Stimulated activated CD4-positive, alpha-beta T cell treated with anti-CD3 and anti-CD28 coated beads, TNF-alpha, amount 100 ng/mL, for 48 hours (primary cell): Measurements from ENCODE around the gene ARHGEF28.
A peak's percentile ranks its signal among the peaks of the same experiment; 100 is the strongest.

Experiments
- DNase-seq, 3 donors: peaks; one replicate each; pipeline ENCODE4 v3.0.0-alpha.2; 2020; ENCODE audit warnings: low read depth in 3 of 3

Gene ARHGEF28

DNA sequence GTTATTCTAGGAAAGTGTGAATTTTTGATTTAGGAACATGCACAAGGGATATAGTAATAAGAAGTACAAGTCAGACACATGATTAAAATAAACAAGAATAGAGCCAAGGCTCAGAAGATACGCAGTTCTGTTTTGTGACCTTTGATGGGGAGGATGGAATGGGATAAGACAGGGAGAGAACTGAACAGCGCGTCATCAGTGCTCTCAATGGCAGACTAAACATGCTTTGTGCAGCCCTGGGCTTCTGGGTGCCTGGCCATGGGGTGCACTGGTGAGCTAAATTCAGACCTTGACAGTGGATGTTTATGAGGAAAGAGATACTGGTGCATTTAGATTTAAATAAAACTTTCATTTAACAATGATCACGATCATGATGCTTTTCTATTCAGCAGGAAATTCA lies 309.7 kb downstream of the ARHGEF28 start:
- DNase-seq, result no peak

DNA sequence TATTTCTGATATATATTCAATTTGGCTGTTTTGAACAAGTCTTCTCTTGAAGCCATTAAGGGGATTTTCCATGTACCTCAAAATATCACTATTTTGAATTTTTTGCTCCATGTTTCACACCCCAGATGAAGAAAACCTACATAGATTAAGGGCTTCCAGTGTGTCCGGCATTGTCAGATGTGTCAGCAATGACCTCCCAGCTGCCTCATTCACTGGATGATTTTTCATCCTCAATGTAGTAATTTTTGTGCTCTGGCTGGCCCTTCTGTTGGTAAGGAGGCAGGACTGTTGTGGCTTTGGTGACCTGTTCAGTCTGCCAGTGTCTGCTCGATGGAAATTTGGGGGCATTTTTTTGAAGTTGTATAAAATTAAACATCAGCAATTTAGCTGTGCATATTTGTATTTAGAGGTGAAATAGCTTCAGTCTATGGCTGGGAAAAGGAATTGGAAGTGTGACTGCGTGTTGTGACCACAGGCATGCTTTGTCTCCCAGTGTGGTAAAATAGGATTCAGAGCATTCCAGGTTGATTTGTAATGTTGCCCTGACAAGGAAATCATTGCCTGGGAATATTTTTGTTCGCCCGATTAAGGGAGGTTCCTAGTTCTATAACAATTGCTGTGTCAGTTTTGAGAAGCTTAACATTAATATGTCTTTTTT lies 312.4 kb downstream of the ARHGEF28 start:
- no peak for DNase-seq

DNA sequence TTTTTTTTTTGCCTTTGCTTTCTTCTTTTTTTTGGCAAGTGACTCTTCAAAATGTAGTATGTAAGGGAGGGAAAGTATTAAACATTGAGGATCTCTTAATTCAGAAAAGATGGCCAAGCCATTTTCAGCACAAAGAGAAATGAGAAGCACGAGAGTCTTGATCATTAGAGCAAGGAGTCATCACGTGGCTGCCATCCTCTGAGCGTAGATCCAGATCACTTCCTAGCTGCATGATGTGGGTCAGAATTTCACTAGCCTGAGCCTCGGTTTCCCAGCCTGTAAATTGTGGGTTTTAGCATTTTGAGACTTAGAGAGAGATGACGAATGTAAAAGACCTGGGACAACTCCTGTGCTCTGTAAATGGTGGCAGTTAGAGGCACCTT lies 312.9 kb downstream of the ARHGEF28 start:
- DNase-seq, result no peak

DNA sequence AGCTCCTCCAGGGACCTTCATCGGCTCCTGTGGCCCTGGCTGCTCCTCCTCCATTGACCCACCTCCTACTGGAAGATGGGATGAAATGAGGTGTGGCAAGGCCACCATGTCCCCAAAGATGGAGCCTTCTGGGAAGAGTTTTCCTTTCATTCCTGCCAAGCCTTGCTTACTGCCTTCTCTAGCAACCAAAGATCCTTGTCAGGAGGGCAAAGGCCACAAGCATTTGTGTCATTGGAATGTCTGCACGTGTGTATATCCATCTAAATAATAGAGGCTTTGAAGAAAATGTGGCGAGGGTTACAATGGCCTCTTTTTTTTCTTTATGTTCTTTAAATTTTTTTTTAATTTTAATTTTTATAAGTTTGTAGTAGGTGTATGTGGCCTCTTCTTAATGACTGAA lies 313.6 kb downstream of the ARHGEF28 start:
- no peak for DNase-seq

DNA sequence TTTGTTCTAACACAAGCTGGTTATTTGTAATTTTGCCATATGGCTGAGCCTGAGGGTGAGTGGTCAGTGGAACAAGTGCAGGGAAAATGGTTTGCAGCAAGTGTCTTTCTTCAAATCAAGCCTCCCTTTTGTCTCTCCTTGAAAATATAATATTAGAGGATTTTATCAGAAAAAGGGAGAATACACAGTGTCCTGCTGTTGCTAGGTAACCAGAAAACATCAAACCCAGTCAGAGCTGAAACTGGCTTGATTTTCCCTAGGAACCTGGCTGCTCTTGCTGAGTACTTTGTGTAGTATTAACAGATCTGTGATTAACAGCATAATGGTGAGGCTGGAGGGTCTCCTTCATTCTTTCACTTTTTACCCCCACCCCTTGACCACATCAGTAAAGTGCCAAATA lies 314.0 kb downstream of the ARHGEF28 start:
- no peak for DNase-seq

DNA sequence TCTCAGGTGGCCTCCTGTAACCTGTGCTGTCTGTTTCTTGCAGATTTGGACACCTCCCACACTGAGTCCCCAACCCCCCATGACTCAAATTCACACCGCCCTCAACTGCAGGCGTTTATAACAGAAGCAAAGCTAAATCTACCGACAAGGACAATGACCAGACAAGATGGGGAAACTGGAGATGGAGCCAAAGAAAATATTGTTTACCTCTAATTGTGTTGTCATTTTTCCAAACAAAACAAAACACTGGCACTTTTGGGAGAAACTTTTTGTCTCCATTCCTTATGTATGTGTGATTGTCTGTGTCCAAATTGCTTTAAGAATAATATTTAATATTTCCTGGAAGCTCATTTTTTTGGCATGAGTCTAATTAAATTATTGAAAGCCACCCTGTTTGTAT lies 314.8 kb downstream of the ARHGEF28 start:
- no peak for DNase-seq

DNA sequence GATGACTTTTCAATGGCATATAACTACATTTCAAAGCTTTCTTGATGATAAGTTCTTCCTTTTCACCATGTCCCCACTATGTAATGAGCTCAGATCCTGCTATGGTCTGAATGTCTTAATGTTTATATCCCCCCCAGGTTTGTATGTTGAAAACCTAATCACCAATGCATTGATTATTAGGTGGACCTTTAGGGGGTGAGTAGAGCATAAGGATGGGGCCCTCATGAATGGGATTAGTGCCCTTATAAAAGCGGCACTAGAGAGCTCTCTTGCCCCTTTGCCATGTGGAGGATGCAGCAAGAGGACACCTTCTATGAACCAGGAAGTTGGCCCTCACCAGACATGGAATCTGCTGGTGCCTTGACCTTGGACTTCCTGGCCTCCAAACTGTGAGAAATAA lies 316.8 kb downstream of the ARHGEF28 start:
- no peak for DNase-seq

DNA sequence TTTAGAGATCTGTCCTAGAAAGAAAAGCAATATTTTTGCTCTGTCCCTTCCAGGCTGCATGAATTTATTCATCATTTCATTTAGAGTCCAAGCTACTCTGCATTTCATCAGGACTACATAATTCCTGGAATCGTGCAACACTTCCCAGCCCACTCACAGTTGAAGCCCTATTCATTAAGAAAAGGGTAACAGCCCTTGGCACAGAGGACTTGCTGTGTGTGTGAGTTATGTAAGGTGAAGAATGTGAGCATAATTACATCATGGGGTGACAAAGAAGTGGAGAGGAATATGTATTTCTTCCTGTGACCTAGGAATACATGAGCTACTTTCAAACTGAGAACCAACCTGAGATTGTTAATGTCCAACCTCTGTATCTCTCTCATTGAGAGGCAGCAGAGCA lies 317.4 kb downstream of the ARHGEF28 start:
- DNase-seq, result no peak

DNA sequence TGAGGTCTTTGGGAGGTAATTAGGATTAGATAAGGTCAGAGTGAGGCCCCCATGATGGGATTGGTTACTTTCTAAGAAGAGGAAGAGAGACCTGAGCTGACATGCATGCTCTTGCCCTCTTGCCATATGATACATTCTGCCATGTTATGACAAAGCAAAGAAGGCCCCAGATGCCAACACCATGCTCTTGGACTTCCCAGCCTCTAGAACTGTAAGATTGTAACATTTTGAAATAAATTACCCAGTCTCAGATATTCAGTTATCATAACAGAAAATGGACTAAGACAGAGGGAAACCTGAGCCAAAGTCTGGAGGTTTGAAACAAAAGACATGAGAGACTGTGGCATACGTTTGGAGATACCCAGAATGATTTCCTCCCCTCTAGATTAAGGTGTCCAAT lies 318.6 kb downstream of the ARHGEF28 start:
- DNase-seq, result no peak

DNA sequence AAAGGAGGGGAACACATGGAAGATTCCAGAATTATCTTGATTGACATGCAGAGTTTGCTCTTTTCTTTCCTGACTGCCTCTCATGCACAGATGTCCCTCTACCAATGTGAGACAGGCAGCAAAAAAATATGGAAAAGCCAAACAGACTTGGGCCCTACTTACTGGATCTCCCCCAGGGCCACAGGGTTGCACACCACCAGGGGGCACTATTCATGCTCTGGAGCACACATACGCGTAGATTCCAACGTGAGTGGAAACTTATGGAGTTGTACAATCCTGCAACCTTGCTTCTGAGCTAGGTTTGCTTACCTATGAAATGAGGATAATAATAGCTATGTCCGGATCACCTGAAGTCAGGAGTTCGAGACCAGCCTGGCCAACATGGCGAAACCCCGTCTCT lies 319.5 kb downstream of the ARHGEF28 start:
- peak in 2 of 3 donors; percentile 1 to 14 for DNase-seq

DNA sequence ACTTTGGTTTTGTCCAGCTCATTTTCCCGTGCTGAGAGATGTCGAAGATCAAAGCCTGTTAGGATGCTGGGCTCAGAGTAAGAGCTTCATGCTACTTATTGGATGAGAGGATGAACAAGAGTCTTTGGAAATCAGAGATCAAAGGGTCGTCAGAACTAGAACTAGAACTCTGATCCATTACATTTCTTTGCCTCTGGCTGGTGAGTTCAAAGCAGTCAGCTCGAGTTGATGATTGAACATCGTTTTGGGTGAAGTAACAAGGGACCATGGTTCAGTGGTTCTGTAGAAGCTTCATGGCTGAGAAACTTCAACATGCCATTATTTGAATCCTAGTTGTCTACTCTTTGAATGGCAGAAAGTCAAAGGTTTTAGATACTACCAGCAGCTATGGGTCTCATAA lies 320.3 kb downstream of the ARHGEF28 start:
- no peak for DNase-seq

DNA sequence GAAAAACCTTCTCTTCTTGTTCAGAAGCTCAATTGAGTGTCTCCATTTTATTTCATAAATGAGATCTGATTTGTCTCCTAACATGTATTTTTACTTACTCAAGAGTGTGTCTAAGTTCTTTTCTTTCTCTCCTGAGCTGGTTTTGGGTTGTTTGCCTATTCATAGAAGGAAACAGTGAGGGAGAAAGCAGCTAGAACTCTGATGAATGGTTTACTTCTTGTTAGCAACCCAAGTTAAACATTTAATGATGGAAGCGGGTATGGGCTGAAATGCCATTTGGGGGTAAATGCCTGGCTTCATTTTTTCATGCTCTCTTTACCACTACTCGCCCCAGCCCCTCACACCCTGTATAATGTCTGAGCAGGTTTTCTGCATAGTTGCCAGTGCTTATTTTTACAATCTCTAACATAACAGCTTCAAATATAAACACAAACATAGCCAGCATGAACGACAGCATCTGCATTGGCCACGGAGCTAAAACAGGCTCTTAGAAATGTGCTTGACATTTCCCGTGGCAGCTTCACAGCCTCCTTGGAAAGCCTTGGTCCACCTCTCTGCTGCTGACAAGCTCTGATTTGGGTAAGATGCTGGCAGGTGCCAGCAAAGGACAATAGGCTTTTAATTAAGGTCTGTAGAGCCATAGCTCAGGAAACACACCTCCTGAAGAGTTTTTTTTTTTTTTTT lies 321.1 kb downstream of the ARHGEF28 start:
- no peak for DNase-seq

DNA sequence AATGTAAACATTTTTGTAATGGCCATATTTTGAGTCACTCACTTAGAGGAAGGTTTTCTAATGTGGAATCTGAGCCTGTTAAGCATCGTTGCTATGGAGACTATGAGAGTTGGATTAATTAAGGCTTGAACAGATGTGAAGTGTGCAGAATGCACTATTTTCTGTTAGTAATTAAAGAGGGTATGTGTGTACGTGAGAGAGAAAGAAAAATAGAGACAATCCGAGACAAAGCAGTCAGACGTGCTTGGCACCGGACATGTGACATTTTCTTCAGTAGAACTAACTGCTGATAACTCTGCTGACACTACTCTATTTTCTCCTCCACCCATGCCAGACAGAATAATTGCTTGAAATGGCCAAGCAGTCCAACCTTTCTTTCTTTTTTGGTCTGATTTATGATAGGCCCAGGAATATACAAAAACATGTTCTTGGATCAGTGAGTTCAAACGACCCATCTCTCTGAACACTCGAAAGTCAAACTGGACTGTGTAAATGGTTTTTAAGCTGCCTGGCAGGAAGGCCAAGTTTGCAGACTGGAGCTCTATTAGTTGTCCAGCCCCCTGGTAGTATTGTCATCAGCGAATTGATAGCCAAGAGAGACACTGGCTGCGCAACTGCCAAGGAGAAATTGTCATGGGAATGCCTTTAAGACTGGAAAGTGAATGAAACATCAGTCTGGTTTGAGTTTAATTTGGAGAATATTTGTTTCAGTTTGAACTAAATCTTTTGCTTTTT lies 322.1 kb downstream of the ARHGEF28 start:
- DNase-seq, result no peak

DNA sequence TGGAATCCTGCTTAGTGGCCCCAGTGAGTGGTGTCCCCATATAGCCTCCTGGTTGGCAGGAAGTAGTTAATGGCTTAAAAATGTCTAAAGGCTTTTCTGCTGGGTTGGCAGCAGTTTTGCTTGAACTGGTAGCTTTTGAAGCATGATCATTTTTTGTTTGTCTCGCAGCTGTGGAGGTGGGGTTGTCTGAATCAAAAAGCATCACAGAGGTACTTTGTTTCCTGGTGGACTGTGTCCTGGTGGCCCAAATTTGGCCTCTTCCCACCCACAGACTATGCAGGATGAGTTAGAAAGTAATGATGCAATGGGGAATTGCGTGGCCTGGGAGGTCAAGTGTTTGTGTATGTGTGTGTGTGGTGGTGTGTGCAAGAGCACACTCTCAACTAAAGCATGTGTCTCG lies 322.7 kb downstream of the ARHGEF28 start:
- DNase-seq, result no peak

DNA sequence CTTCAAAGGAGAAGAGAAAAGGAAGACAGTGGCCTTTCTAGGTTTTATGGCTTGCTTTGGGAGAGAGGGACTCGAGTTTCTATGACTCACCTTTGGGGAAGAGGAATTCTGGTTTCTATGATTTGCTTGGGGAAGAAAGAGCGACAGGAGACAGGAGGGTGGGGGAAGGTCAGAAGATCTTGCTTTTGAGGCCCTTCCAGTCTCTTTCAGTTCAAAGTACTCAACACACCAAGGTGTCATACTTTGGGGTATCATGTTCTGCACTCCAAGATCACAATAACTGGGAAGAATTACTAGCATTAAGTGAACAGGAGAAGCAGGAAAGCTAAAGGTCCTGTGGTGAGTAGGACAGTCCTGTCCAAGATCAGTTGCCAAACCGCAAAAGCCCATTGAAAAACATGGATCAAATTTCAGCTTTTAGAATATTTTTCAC lies 324.5 kb downstream of the ARHGEF28 start:
- DNase-seq, result no peak

DNA sequence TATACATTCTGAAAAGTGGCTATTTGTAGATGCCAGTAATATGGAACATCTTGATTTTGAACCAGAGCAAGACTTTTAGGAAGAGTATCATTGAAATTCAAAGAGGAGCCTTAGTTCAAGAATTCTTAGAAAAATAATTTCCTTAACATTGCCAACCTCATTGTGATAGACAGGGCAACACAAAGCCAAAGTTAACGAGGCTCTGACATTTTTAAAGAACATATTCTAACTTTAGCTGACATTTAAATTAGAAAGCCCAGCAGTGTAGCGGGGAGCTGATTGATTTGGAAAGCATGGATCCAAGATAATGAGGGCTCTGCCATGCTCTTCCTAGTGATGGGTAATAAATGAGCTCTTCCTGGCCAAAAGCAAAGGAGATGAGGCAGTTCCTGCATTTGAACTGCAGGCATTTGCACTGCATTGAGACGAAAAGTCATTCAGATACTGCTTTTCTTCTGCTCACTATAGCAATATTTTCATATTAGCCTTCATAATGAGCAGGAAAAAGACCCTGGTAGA lies 325.0 kb downstream of the ARHGEF28 start:
- DNase-seq, result no peak

DNA sequence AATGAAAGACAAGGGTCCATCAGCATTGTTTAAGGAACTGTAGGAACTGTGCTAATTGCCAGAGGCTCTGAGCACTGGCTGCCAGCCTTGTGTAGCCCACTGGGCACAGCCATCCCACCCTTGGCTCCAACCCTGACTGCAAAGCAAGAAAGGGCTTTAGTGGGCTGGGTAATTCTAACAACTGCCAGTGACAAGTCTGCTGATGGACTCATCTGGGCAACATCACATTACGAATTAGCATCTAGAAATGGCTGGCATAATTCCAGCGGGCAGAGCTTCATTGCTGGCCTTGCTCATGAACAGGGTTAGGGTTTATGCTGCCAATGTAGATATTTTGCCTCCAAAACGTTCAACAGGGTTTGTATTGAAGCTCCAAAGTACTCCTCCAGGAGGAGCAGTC lies 326.9 kb downstream of the ARHGEF28 start:
- no peak for DNase-seq

DNA sequence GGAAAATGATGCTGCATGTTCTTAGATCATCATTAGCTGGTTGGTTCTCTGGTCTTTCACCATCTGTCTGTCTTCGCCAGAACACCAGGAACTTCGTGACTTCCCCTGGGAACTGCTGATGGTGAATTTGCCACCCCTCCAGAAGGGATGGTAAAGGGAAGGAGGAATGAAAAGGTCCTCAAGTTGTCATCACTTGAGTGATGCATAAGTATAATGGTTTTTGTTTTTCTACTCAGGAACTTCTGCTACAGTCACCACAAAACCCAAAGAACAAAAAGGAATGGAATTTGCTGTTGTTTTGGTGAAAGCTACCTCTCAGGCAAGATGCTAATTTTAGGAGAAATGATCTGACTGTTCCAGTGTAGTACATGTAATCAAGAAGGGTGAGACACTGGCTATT lies 328.4 kb downstream of the ARHGEF28 start:
- no peak for DNase-seq

DNA sequence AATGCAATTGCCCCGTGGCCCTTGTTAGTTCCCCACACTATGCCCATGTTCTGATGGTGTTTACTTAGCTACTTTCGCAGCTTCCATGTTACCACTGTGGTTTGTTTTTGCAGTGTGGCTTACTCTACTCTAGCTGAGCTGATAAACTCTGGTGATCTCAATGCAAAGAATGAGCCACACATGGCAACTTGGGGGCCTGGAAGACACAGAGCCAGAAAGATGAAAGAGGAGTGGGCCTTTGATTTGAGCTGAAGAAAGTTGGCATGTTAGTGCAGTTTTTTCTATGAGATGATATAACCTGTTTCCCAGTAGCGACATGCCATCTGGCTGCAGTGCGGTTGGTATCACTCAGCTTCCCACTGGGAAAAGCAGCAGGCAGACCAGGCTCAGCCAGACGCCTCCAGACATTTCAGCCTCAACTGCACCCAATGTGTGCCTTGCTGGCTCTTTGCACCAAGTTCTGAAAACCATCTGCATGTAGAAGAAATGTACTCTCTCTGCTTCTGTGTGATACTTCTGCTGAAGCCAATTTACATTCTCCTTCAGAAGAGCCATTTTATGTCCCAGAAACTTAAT lies 329.4 kb downstream of the ARHGEF28 start:
- no peak for DNase-seq

DNA sequence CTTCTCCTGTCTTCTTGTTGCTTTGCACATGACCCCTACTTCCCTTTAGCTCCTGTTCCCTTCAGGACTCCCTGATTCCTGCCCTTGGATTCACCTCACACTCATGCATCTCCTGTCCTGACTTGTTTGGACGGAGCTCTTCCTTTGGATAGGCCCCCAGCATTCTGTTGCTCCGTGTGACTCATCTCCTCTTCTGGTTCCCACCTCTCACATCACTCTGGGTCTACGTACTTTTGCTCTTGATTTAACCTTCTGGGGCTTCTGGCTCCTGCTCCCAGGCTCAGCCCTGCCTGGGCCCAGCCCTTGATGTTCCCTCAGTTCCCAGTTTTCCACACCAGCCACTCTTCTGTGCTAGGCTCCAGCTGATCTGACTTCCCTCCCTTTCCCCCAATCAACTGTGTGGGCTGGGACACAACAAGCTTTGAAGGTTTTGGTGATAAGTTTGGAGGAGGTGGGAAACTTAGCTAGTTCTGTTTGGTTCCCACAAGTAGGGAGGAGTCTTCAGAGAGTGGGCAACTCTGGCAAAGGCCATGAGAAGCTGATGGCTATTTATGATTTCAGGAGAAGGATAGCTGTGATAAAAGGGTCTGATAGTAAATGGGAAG lies 331.5 kb downstream of the ARHGEF28 start:
- no peak for DNase-seq

DNA sequence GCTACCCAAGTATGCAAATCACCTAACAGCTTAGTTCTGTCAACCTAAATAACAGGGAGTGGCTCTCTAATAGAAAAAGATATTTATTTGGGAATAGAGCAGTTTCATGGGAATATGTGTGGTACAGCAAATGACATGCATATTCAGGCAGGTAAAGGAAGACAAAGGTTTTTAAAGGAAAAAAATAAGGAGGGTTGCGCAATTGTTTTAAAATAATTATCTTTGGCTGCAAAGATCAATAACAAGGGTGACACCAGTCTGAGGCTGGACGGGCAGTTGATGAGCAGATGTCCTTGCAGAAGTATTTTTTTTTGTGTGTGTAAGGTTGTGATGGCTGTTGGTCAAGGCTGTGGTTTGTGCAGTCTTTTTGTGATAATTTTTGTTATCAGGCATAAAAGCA lies 332.0 kb downstream of the ARHGEF28 start:
- DNase-seq, result no peak

DNA sequence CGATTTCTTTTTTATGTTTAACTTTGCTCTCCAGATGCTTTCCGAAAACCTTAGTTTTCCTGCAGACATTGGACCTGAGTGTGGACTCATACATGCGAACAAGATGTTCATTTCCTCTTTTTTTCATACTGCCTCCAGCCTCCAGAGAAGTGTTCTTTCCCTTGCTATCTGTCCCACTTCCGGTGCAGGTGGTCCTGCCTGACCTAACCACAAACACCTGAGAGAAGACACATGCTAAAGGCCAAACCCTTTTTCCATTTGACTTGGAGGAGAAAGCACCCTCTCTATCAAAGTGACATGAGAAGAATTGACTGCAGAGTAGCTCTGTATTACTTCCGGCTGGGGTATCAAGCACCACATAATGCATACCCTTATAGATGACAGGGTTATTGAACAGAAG lies 334.0 kb downstream of the ARHGEF28 start:
- no peak for DNase-seq
